Eye (tissue), 1 donor: Measurements from ENCODE around the gene LHFPL6.

ENCODE experiments used
- DNase-seq: peaks from one replicate; pipeline ENCODE4 v3.0.0-alpha.2; 2015

The LHFPL6 gene

GRCh38 chr13:39297023-39297422 is 306.0 kb downstream of the LHFPL6 start:
- DNase-seq = no peak

GRCh38 chr13:39296193-39296592 is 306.8 kb downstream of the LHFPL6 start:
- no peak for DNase-seq
